Body of pancreas (tissue), 4 donors: ENCODE data around the gene B3GLCT.

ENCODE experiments used
- CTCF ChIP-seq, 7 experiments: fragments of 450-650 bp in 4 of 7; fragments of 200-600 bp in 3 of 7; sonication (generic) in 3 of 7; IDR thresholded peaks; one replicate each; pipeline ENCODE4 v1.5.1; 2016 to 2019; ENCODE audit warnings: antibody characterized with exemption in 7 of 7
- POLR2A ChIP-seq, 3 donors: fragments of 450-650 bp; IDR thresholded peaks; one replicate each; pipeline ENCODE4 v1.6.1; 2016; ENCODE audit warnings: antibody characterized with exemption in 3 of 3, mild to moderate bottlenecking in 2 of 3

DNA sequence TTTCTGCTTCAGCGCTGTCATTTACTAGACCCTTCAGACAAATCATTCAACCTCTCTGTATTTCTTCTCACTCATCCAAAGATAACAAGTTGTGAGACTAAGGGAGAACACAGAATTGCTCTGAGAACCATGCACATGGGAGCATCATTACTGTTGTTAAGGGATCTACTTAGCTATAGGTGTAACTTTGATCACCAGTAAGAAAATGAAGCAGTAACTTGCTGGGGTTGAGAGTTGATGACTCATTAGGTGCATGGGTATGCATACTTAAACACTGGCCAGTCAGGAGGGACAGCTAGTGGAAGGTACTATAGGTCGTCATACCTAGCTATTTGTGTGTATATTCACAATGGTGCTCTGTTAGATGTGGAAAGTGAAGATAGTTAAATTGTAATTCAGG, 61.5 kb downstream of the B3GLCT start:
- TF ChIP-seq CTCF (IDR thresholded peaks at IDR 0.05) (no peak), POLR2A (IDR thresholded peaks at IDR 0.05) (no peak)
